GM18502 (cell line): ENCODE results near the gene DYNC2I2.
A peak's percentile ranks its signal among the peaks of the same experiment; 100 is the strongest.
"Not testable (repeated sequence)": the region's sequence is repeated elsewhere in the genome, so short reads cannot be mapped to it uniquely, and the experiment has no call there.

ENCODE experiments used
- ATAC-seq: cut with Tn5 transposase; IDR thresholded peaks from one replicate; pipeline ENCODE4 v1.9.1; 2021; ENCODE audit warnings: mild to moderate bottlenecking; ENCODE audit not compliant: unreplicated experiment, poor library complexity

The DYNC2I2 gene

DNA sequence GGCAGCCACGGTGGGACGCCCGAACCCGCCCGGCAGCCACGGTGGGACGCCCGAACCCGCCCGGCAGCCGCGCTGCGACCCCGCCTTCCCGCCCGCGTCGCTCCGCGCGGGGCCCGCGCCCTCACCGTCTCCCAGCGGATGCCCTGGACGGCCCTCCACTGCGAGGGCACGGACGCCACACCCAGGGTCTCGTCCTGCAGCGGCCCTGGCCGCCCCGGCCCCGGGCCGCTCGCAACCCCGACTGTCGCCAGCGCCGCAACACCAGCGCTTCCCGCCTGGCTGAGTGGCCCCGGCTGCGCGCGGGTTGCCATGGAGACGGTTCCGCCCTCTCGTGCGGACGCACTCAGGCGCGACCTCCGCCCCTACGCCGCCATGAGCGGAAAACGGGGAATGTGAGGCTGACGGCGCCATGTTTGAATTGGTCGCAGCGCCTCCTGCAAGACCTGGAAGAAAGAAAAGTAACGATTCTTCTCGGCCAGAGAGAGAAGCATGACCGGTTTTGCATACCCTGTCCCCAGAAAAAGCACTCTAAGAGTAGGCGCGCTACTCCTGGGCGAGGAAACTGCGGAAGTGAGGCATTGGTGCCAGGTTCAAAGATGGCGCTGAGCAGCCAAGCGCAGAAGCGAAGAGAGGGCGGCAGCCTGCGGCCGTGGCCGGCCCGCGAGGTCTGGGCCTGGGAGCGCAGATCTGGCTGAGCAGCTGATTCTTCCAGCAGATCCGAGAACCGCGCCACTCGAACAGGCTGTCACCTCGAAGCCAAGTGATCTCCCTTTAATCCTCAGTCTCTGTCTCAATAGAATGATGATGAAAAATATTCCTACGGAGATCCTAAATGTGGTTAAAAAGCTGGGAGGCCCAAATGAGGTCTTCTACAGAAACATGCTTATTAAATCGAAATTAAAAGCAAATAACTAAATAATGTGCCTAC, at the start of gene DYNC2I2:
DYNC2I2 (minus strand) TSS at position 432 of the 928 bp plus-strand sequence; CDS start at position 311, 121 bp downstream.
- ATAC-seq: peak; percentile 61

DNA sequence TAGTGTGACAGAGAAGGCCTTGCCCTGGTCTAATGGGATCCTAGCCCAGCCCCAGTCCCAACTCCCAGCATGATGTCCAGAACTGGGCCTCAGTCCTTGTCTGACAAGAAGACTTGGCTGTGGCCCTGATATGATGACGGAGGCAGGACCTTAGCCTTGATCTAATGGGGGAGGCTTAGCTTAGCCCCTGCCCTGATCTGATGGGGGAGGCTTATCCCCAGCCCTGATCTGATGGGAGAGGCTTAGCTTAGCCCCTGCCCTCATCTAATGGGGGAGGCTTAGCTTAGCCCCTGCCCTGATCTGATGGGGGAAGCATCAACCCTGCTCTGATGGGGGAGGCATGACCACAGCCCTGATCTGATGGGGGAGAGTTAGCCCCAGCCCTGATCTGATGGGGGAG, 49.4 kb upstream of the DYNC2I2 start:
- no peak for ATAC-seq

GRCh38 chr9:128705051-128705965, 48.7 kb upstream of the DYNC2I2 start:
- ATAC-seq: no peak

- ATAC-seq: no peak
Observed at GRCh38 chr9:128704356-128704670, 47.7 kb upstream of the DYNC2I2 start.

GRCh38 chr9:128703616-128704355, 47.1 kb upstream of the DYNC2I2 start:
- no peak for ATAC-seq

DNA sequence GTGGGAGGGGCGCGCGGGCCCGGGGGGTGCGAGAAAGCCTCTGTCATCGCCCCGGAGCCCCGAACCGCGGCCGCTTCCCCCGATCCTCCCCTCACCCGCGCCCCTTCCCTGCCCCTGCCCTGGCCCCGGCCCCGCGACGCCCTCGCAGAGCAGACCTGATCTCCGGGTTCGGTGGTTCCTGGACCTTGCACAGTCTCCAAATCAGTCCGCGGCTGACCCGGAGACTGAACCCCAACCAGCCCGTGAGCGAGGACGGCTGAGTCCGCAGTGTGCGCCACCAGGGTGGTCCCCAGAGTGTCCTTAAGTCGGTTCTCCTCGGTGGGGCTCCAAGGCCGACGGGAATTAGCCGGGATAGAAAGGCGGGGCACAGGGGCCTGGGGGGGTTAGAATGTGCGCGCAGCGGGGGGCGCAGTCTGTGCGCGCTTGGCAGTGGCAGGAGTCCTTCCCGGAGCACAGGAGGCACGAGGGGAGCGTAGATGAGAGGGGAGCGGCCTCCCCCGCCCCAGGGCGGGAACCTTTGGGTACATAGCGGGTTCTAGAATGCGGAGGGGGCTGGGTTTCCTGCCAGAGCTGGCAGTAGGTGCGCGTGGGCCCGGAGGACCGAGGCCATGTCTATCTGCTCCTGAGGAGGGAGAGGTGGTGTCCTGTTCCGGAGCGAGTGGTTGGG, 46.4 kb upstream of the DYNC2I2 start:
- ATAC-seq: peak; percentile 30

DNA sequence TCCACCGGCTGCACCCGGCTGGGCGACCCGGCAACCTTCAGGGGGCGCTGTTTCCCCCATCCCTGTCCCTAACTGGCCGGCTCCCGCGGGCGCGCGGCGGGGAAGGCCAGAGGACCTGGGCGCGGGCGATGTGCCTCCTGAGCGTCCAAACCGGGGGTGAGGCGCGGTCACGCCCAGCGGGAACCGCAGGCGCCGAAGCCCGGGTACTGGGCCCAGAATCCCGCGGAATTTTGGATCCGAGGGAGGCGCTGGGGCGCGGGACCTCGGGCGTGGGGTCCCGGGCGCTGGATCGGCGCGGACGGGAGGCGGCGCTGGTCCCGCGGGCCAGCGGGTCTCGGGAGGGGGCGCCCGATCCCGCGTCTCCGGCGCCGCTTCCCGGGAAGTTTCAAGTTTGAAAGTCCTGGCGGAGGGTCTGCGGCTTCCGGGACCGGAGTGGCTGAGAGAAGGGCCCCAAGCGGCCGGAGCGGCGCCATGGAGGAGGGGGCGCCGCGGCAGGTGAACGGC, 45.9 kb upstream of the DYNC2I2 start, which contains the start of gene PKN3:
PKN3 (plus strand) TSS at position 59 of the 504 bp plus-strand sequence; CDS start at position 472, 413 bp downstream.
- ATAC-seq: peak; percentile 67

GRCh38 chr9:128701227-128701854, 44.7 kb upstream of the DYNC2I2 start:
- ATAC-seq: no peak

GRCh38 chr9:128699096-128699795, 42.6 kb upstream of the DYNC2I2 start:
- ATAC-seq: not testable (repeated sequence)

DNA sequence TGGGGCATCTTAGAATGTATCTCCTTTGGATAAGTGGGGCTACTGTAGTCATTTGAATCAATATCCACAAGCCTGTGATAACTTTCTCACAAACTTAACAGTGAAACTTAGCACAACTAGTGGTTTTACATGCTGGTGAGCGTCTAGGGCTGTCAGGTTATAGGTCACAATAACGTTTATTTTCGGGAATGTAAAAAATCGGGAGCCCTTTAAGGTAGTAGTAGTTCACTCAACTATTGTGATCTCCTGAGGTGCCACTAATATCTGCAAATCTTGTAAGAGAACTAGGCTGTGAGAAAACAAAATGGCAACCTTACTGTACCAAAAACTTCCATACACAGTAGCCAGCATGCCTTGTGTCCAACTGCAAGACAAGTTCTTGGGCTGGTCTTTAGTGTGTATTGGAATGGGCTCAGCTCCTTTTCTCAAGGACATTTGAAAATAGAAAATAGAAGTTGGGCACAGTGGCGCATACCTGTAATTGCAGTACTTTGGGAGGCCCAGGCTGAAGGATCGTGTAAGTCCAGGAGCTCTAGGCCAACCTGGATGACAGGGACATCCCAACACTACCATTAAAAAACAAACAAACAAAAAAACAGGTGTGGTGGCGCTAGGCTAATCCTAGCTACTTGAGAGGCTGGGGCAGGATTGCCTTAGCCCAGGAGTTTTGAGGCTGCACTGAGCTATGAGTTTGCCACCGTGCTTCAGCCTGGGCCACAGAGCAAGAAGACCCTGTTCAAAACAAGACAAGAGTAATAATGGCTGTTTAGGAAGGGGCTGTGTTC, 40.5 kb upstream of the DYNC2I2 start:
- ATAC-seq: no peak

DNA sequence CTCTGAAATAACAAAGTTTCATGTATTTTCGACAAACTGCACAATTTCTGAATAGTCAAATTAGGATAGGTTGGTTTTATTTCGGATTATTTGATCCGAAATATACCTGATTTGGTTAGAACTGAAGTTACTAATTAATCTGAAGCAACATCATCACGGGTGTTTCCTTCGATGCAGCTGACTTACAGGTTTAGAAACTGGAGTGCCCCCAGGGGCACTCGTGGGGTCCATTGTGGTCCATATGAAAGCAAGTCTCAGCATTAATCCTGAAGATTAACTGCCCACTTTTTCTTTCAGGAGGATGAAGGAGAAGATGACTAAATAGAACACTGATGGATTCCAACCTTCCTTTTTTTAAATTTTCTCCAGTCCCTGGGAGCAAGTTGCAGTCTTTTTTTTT, 37.7 kb upstream of the DYNC2I2 start:
- ATAC-seq: no peak

GRCh38 chr9:128693738-128694137, 37.1 kb upstream of the DYNC2I2 start:
- ATAC-seq: not testable (repeated sequence)

- no peak for ATAC-seq
Observed at GRCh38 chr9:128690684-128691034, 34.0 kb upstream of the DYNC2I2 start.

DNA sequence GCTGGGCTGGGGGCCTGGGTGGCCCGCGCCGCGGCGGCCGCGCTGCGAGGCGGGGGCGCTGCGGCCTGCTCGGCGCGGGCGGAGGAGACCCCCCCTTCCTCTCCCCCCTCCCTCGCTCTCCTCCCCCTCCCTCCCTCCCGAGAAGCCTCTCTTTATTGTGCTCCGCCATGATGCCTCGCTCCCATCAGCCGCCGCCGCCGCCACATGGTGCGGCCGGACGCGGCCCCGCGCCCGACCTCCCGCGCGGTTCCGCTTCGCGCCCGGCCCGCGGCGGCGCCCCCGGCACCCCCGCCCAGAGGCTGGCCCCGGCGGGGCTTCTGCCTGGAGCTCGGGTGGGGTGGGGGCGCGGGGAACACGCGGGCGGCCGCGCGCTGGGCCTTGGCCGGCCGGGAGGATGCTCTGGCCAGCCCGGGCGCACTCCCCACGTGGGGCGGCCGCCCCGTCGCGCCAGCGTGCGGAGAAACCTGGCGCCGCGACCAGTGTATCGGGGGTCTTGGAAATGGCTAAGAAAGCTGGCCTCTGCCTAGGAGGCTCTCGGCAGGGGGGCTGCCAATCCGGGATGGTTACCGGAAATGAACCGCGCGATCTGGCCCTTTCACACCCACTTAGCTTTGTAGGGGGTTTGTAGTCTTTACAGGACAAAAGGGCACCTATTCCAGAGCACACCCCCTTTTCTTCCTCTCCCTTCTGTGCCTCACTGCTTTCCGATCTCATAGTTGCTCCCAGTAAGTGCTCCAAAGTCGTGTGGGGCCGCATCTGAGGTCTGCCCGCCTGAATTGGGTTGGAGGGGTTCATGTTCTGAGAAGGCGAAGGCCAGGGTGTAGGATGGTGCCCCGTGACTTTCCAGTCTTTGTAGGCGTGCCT, 33.4 kb upstream of the DYNC2I2 start:
- no peak for ATAC-seq

DNA sequence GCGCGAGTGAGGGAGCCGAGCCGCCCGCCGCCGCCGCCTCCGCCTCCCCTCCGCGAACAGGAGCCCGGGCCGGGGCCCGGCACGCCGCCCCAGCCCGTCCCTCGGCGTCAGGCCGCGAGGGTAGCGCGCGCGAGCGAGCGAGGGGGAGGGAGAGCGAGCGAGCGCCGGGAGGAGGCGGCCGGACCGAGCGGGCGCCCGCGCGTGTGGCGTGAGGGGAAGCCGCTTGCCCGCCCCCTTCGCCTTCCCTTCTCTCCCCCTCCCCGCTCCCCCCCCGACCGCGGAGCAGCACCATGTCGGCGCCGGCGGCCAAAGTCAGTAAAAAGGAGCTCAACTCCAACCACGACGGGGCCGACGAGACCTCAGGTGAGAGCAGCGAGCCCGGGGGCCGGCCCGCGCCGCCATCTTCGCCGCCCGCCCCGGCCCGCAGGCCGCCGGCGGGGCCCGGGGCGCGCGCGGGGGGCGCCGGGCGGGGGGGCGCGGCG, 32.7 kb upstream of the DYNC2I2 start:
- peak; percentile 21 for ATAC-seq

DNA sequence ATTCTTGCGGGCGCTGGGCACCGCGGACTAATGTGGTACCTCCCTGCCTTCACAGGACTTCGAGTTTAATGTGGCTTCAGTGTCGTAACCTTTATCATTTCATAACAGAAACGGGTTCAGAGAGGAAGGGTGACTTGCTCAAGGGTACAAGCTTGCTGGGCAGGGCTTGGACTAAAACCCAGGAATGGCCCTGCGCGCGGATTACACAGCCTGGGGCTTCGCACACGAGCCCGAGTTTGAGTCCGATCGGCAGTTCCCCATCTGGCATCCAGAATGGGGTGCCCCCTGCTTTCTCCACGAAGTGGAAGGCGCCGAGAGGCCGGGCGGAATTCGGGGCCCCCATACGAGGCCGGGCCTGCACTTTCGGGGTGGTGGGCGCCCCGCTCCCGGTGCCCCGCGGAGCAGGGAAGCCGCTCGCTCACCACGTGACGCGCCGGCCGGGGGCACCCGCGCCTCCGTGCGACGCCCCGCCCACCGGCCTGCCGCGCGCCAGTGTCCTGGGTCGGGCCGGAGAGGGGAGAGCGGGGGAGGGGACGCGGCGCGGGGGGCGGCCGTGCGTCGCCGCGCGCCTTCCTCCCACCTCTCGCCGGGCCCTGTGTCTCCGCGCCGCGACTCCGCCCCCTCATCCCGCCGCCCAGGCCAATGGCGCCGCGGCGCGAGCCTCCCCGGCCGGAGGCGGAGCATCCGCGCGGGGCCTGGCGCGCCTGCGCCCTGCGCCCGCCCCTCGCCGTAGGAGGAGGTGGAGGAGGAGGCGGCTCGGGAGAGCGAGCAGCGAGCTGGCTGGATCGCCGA, 32.0 kb upstream of the DYNC2I2 start, which contains the start of gene SET:
SET (plus strand) TSS at position 722 of the 792 bp plus-strand sequence. CDS start 361 bp downstream, outside the sequence.
- peak; percentile 71 for ATAC-seq
